Stimulated activated CD4-positive, alpha-beta T cell treated with anti-CD3 and anti-CD28 coated beads, Interleukin-2, amount 100 ng/mL, for 4 hours (primary cell): Measurements from ENCODE around the gene MRPL28.
"Not testable (repeated sequence)": the region's sequence is repeated elsewhere in the genome, so short reads cannot be mapped to it uniquely, and the experiment has no call there.

Experiments
- DNase-seq: peaks from one replicate; pipeline ENCODE4 v3.0.0-alpha.2; 2020; ENCODE audit warnings: low read depth

Gene MRPL28

DNA sequence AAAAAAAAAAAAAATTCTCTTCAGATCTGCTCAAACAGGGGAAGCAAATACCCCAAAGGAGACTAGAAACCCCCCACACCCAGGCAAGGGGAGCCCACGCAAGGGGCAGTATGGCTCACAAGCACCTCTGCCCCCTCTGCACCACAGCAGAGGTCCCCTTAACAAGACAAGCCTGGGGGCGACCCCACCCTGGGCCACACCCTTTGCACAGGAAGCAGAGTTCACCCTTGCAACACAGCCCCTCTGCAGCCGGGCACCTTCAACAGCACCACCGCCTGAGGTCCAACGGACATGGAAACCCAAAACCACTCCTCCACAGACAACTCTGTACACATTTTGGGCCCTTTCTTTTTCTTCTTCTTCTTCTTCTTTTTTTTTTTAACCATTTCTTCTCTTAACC is 30.7 kb downstream of the MRPL28 start:
- no peak for DNase-seq

DNA sequence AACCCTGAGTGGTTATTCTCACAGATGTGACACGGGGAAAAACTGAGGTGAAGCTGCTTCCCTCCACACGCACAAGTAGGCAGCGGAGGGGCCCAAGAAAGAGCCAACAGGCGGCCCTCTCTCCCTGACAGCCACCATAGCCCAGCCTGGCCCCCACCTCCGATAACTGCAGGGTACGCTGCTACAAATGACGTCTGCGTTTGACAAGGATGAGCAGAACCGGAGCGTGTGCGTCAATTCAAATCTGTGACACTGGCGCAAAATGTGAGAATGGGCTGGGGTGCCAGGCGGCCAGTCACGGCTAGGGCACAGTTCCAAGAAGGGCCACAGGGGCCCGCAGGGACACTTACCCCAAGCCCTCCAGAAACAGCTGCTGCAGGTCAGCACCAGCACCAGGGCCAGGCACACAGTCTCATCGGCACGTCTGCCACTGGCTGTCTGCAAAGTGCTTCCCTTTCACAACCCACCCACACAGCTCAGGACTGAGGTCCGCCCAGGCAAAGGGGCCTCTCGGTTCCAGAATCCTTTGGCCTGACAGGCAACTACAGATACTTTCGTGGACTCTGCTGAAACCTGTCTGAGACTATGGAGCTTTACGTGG is 32.3 kb downstream of the MRPL28 start:
- no peak for DNase-seq

- DNase-seq: no peak
These were observed 32.9 kb downstream of the MRPL28 start for GRCh38 chr16:337437-337836.

- DNase-seq: no peak
These were observed 34.1 kb downstream of the MRPL28 start for GRCh38 chr16:336269-336668.

GRCh38 chr16:334861-335632 is 35.3 kb downstream of the MRPL28 start:
- DNase-seq: not testable (repeated sequence)

GRCh38 chr16:334164-334832 is 36.0 kb downstream of the MRPL28 start:
- not testable (repeated sequence) for DNase-seq

DNA sequence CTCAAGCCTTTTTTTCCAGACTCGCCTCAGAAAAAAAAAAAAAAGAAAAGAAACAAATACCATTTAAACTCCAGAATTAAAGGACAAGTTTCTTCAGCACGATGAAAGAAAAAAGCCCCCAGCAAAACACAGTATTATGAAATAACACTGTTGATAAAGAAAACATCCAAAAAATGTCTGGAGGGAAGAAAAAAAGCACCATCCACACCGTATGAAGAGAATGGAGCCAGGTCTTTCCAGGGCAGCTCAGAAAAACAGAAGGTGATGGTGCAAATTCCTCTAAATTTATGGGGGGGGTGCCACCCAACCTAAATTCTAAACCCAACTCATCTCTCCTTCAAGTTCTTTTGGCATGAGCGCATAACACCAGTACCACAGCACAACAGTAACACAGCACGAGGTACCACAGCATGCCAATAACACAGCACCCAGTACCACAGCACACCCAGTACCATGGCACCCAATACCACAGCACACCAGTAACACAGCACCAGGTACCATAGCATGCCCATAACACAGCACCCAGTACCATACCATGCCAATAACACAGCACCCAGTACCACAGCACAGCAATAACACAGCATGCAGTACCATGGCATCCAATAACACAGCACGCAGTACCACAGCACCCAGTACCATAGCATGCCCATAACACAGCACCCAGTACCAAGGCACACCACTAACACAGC is 36.8 kb downstream of the MRPL28 start:
- DNase-seq: no peak

- DNase-seq: not testable (repeated sequence)
These were observed 39.0 kb downstream of the MRPL28 start for GRCh38 chr16:331181-331814.

DNA sequence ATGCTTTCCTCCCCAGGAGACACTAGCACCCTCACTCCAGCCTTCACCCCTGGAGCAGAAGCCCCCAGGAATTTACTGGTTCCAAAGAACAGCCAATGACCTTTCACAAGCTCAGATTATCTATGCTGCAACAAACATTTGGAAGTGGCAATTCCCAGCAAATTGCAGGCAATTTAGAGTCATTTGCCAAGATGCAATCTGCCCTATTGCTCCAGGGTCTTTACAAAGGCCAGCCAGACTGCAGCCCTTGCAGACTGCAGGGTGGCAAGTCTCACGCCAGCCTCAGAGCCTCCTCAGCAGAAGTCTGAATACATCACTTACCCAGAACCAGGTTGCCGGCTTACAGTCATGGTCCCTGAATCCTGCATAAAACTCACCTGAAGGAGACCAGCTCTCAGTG is 39.6 kb downstream of the MRPL28 start:
- DNase-seq: no peak

GRCh38 chr16:325375-326145 is 44.8 kb downstream of the MRPL28 start:
- DNase-seq: no peak

GRCh38 chr16:324451-325334 is 45.6 kb downstream of the MRPL28 start:
- peak; percentile 15 for DNase-seq

- DNase-seq: no peak
These were observed 46.2 kb downstream of the MRPL28 start for GRCh38 chr16:324201-324450.

DNA sequence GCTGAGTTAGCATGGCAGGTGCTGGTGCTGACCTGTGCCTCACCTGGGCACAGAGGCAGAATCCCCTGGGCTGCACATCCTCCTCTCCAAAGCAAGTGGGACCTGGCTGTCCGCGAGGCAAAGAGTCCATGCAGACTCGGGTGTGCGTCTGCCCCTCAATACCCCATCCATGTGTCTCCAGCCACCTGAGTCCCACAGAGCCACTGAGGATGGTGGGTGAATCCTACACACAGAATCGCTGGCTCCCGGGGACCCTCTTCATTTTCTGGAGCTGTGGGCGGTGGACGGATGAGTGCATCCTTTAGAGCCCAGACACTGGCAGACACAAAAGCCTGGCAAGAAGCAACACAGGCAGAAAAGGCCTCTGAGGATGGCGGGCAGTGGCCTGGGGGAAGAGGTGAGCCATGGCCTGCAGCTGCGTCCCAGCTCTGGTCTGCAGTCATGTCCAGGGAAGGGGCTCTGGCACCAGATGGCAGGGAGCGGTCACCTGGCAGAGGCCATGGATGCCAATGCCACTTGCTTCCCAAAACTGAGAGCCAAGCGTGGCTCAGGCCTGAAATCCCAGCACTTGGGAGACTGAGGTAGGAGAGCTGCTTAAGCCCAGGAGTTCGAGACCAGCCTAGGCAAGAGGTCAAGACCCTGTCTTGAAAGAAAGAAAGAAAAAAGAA is 47.7 kb downstream of the MRPL28 start:
- DNase-seq: no peak

DNA sequence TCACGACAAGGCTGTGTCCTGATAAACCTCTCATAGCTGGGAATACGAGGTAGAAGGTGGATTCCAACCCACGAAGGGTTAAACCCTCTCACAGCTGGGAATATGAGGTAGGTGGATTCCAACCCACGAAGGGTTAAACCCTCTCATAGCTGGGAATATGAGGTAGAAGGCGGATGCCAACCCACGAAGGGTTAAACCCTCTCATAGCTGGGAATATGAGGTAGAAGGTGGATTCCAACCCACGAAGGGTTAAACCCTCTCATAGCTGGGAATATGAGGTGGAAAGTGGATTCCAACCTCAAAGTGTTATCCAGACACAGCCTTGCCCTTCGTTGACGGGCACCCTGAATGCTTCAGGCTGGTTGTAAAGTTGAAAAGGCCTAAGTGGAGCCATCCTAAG is 48.8 kb downstream of the MRPL28 start:
- no peak for DNase-seq

GRCh38 chr16:320206-320605 is 50.1 kb downstream of the MRPL28 start:
- DNase-seq: no peak

DNA sequence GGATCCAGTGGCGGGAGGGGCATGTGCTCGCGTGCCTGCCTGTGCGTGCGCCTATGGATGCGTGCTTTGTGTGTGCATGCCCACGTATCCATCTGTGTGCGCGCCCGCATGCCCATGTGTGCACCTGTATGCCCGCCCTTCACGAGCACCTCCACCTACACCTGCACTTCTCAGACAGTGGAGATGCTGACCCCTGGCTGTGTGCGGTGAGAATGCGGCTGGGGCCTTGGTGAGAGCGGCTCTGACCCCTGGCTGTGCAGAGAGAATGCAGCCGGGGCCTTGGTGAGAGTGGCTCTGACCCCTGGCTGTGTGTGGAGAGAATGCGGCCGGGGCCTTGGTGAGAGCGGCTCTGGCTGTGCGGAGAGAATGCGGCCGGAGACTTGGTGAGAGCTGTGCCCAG is 51.7 kb downstream of the MRPL28 start:
- no peak for DNase-seq

GRCh38 chr16:317583-317982 is 52.8 kb downstream of the MRPL28 start:
- DNase-seq: no peak
